Mononuclear cell (primary cell): ENCODE measurements around the gene RPL31. TPM values are rescaled to one million over a fixed set of nuclear protein-coding genes. Genes with fewer than 3 reads are reported as not detected.
"Not testable (repeated sequence)": the region's sequence is repeated elsewhere in the genome, so short reads cannot be mapped to it uniquely, and the experiment has no call there.

Source experiments
- H3K27me3 ChIP-seq: 2 replicates; pipeline ENCODE4 v1.6.0; 2011; ENCODE audit warnings: low read length, control low read depth; ENCODE audit not compliant: insufficient read depth
- H3K4me1 ChIP-seq: 2 replicates; pipeline ENCODE4 v1.5.1; 2011; ENCODE audit warnings: mild to moderate bottlenecking, low read length, control low read depth; ENCODE audit not compliant: insufficient read depth
- H3K4me3 ChIP-seq: 2 replicates; pipeline ENCODE4 v1.5.1; 2011; ENCODE audit warnings: mild to moderate bottlenecking, low read length, moderate library complexity
- H3K9me3 ChIP-seq: 2 replicates; pipeline ENCODE4 v1.5.1; 2011; ENCODE audit warnings: low read depth, mild to moderate bottlenecking, control low read depth, low read length
- total RNA-seq: library from RNA; depleted of rRNA; stranded (reverse); fragments of >200 nt; gene quantifications from one replicate; pipeline ENCODE4 v1.2.3, GENCODE V29; 2012

RPL31 gene
- total RNA-seq, 1 donor, result 2,030 TPM

GRCh38 chr2:101047075-101047766 is 45.1 kb downstream of the RPL31 start:
- Histone ChIP-seq H3K4me1 (peaks cover 20% of the 10 kb centered on the region), H3K27me3 (no peaks in the 10 kb centered on the region), H3K4me3 (no peak overlapping the region), H3K9me3 (no peaks in the 10 kb centered on the region)

DNA sequence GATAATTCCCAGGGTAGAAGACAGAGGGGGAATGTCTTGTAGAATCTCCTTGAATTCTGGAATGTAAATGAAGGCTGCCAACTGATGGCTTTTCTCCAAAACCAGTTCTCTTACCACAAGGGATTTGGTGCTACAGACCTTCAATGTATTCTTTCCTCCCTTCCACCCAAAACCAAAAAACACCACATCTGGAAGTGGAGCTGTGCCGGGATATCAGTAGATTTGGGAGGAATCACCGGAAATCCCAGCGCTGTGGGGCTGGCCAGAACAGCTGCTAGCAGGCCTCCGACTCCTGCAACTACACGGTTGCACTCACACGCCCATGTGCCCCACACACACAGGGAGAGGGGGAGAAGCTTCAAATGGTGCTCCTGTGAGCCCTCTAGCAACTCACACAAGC is 45.7 kb downstream of the RPL31 start:
- peaks cover 16% of the 10 kb centered on the region for H3K4me1 ChIP-seq
- H3K9me3 ChIP-seq, result no peaks in the 10 kb centered on the region
- H3K4me3 ChIP-seq, result no peak overlapping the region
- no peaks in the 10 kb centered on the region for H3K27me3 ChIP-seq

DNA sequence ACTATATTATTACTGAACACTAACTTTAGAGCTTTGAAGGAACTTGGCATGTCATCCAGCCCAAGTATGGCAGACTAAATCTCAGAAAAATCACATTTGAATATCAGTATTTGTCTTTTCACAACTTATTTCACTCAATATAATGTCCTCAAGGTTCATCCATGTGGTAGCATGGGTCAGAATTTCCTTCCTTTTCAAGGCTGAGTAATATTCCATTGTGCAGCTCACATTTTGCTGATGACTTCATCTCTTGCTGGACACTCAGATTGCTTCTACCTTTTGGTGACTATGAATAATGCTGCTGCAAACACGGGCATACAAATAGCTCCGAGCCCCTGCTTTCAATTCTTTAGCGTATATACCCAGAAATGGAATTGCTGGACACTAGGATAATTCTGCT is 46.7 kb downstream of the RPL31 start:
- Histone ChIP-seq H3K9me3 (no peaks in the 10 kb centered on the region), H3K4me1 (peaks cover 6% of the 10 kb centered on the region), H3K27me3 (no peaks in the 10 kb centered on the region), H3K4me3 (no peak overlapping the region)

GRCh38 chr2:101050886-101051285 is 48.8 kb downstream of the RPL31 start:
- H3K4me1 ChIP-seq, H3K4me3 ChIP-seq, H3K9me3 ChIP-seq, H3K27me3 ChIP-seq: not testable (repeated sequence)

- H3K4me3 ChIP-seq, result no peak overlapping the region
- H3K27me3 ChIP-seq, result no peaks in the 10 kb centered on the region
- H3K9me3 ChIP-seq, result no peaks in the 10 kb centered on the region
- H3K4me1 ChIP-seq, result no peaks in the 10 kb centered on the region
Observed at GRCh38 chr2:101052147-101052546, 50.1 kb downstream of the RPL31 start.

- no peaks in the 10 kb centered on the region for H3K27me3 ChIP-seq
- no peak overlapping the region for H3K4me3 ChIP-seq
- no peaks in the 10 kb centered on the region for H3K9me3 ChIP-seq
- H3K4me1 ChIP-seq, result no peaks in the 10 kb centered on the region
Observed at GRCh38 chr2:101053117-101053516, 51.0 kb downstream of the RPL31 start.

Other genes with a start within 250 kb of the RPL31 start
- 2.4 TPM for gene NPAS2, start 182.2 kb upstream of the RPL31 start, total RNA-seq
- gene TBC1D8, start 149.1 kb downstream of the RPL31 start, total RNA-seq, result 11.3 TPM